SIG-M5 treated with dmso at 0.1 percent for 504 hours (cell line): Measurements from ENCODE around the gene TCF19.
A peak's percentile ranks its signal among the peaks of the same experiment; 100 is the strongest.
"Not testable (repeated sequence)": the region's sequence is repeated elsewhere in the genome, so short reads cannot be mapped to it uniquely, and the experiment has no call there.

Experiments used
- DNase-seq: peaks from one replicate; lab custom pipeline; 2025; ENCODE audit not compliant: unreplicated experiment; lab: John Stamatoyannopoulos, UW

Gene TCF19

DNA sequence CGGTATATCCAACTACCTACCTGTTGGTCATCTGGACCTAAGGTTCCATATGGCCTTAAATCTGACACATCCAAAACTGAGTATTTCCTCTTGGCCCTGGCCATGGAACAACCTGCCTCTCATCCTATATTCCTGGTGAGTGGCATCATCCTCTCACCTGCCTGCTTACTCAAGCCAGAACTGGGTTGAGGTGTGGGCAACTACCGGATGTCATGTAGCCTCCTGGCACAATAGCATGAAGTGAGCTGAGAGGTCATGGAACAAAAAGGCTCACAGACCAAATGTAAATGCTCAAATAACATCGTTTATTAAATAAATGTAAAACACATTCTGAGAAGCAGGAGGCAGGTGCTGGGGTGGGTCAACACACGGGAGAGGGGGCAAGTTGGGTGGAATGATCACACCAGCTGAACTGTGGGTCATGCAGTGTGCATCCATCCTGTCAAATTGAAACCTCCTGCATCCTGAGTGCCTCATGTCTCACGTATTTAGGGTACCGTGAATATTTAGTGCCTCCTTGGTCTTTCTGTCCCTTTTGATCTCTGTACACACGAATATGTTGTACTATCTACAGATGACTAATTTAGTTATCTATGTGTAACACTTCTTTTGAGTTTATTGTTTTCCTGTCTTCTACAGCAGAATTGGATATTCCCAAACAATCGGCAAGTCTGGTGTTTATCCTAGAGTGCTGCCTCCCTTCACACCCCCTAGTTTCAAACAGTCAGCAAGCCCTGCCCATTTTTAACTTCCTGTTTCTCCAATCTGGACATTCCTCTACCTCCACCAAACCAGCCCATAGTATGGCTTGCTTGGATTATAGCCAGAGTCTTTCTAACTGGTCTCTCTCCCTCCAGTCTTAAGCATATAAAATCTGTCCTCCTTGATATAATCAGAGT is 20.0 kb downstream of the TCF19 start:
- peak; percentile 5 for DNase-seq

DNA sequence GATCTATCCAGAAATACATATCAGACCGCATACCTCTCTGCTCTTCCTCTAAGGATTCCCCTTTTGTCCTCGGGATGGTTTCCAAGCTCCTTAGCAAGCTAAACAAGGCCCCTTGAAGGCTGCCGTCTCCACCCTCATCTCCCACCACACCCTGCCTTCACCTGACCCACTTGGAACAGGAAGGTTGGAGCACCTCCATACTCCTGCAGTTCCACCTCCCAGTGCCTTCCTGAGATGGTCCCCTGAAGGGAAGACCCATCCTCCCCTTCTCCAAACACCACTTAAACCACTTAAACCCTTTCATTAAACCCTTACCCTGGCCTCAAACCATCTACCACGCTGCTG is 20.6 kb downstream of the TCF19 start:
- no peak for DNase-seq

DNA sequence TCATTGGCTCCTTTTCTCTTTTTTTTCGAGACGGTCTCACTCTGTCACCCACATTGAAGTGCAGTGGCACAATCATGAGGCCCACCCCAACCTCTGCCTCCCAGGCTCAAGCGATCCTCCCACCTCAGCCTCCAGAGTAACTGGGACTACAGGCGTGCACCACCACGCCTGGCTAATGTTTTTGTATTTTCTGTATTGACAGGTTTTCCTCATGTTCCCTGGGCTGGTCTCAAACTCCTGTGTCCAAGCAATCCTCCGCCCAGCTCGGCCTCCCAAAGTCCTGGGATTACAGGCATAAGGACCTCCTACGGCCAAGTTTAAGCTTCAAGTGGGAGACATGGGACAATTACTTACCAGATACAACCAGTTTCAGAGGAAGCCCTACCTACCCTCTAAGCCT is 21.5 kb downstream of the TCF19 start:
- no peak for DNase-seq

DNA sequence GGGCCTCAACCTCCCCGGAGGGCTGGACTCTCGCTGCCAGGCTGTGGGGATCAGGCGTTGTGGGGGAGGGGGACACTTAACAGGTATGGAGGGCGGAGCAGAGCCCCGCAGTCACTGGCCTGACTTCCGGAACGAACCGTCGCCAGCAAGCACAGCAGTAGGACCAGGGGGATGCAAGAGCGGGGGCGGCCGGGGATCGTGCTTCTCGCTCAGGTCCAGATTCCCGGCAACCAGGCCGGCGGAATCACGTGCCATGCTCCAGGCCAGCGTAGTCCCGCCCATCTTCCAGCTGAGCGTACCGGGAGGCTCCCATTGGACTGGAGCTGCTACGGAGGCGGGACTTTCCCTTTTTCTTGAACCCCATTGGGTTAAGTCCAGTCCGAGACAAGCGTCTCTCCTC is 22.1 kb downstream of the TCF19 start:
- DNase-seq = no peak

DNA sequence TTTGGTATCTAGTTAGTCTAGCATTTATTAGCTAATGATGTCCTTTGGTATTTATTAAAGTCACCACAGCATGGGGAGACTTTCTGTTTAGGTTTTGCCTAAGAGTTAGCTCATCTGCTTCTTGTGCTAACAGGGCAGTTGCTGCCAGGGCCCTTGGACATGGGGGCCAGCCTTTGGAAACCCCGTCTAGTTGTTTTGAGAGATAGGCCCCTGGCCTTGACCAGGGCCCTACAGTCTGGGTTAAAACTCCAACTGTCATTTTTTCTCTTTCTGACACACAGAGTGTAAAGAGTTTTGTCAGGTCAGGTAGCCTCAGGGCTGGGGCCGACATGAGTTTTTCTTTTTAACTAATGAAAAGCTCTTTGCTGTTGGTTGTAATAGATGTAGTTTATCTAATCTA is 24.9 kb downstream of the TCF19 start:
- DNase-seq = not testable (repeated sequence)

DNA sequence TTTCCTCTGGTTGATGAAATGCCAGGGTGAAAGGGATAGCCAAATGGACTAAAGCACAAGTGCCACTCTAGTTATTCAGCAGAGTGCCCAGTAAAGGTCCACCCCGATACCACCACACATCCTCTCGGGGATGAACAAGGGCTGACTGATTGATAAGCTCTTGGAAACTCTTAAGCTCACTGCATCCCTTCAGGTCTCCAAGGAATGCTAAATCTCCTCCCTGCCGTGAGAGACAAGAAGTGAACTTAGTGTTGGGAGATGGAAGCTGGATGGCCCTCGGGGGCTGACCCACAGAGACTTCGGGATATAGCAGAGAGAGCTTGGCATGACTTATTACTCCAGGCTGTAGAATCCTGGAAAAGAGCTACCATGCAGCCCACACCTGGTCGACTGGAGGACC is 25.5 kb downstream of the TCF19 start:
- DNase-seq = not testable (repeated sequence)

DNA sequence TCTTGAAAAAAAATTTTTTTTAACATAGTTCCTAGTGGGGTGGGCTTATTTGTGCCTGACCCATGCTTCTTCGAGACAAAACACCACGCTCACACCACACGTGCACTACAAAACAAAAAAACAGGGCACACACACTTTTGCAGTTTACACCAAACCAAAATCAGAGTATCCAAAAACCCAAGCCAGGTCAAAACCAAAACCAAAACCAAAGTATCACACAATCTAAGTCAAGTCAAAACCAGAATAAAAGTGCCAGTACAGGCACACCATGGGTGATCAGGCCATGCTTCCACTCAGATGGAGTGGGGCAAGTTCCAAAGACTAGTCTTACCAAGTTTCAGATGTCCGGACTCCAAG is 27.3 kb downstream of the TCF19 start:
- not testable (repeated sequence) for DNase-seq

DNA sequence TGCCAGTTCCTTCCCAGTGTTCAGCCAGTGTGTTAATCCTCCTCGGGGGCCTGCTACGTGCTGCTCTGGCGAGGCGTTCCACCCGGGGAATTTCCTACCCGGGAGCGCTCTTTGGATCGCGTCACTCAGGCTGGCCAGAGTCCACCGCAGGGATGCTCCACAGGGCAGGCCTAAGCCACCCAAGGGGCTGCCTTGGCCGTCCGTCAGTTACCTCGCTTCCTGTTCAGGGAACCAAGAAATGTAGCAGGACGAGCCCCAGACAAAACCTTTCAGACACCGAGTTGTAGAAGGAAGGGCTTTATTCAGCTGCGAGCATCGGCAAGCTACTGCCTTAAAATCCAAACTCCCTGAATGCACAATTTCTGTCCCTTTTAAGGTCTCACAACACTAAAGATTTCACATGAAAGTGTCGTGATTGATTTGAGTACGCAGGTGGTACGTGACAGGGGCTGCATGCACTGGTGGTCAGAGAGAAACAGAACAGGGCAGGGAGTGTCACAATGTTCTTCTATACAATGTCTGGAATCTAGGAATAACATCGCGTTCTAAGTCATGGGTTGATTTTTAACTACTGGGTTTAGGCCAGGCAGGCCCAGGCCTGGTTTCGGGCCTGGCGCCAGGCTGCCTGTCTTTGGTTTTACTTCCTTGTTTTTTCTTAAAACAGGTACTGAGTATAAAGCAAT is 27.8 kb downstream of the TCF19 start:
- DNase-seq = no peak

DNA sequence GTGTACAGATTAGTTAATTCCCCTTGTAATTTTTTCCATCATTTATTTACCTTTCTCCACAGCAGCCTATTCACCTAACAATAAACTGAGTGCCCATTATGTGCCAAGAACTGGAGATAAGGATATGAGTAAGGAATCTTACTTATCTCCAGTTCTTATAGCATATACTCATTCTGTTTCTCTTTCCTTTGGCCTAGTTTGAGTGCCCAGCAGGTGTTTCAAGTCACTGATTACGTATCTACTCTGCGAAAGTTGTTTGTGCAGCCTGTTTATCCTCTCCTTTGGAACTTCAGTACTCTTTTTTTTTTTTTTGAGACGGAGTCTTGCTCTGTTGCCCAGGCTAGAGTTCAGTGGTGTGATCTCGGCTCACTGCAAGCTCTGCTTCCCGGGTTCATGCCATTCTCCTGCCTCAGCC is 29.4 kb downstream of the TCF19 start:
- DNase-seq = no peak

DNA sequence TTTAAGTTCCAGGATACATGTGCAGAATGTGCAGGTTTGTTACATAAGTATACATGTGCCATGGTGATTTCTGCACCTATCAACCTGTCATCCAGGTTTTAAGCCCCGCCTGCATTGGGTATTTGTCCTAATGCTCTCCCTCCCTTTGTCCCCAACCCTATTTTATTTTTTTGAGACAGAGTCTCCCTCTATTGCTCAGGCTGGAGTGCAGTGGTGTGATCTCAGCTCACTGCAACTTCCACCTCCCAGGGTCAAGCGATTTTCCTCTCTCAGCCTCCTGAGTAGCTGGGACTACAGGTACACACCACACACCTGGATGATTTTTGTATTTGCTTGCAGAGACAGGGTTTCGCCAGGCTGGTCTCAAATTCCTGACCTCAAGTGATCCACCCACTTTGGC is 30.8 kb downstream of the TCF19 start:
- not testable (repeated sequence) for DNase-seq

DNA sequence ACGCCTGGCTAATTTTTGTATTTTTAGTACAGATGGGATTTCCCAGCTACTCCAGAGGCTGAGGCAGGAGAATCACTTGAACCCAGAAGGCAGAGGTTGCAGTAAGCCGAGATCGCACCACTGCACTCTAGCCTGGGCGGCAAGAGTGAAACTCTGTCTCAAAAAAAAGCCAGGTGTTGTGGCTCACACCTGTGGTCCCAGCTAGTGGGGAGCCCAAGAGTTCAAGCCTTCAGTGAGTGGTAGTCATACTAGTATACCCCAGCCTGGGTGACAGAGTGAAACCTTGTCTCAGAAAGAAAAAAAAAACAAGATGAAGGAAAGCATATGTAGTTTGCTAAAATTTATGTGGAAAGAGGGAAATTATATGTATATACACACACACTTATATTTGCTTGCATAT is 32.1 kb downstream of the TCF19 start:
- no peak for DNase-seq

DNA sequence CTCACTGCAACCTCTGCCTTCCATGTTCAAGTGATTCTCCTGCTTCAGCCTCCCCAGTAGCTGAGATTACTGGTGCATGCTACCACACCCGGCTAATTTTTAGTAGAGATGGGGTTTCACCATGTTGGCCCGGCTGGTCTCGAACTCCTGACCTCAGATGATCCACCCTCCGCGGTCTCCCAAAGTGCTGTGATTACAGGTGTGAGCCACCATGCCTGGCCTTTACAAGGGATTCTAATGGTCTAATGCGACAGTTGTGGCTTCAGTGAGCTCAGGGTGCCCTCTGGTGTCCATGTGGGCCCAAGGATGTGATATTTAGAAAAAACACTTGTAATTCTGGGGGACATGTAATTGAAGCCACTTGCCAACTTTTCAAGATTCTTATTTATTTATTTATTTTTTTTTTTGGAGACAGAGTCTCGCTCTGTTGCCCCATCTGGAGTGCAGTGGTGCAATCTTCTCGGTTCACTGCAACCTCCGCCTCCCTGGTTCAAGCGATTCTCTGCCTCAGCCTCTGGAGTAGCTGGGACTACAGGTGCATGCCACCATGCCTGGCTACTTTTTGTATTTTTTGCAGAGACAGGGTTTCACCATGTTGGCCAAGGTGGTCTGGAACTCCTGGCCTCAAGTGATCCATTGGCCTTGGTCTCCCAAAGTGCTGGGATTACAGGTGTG is 34.2 kb downstream of the TCF19 start:
- DNase-seq = peak; percentile 40

DNA sequence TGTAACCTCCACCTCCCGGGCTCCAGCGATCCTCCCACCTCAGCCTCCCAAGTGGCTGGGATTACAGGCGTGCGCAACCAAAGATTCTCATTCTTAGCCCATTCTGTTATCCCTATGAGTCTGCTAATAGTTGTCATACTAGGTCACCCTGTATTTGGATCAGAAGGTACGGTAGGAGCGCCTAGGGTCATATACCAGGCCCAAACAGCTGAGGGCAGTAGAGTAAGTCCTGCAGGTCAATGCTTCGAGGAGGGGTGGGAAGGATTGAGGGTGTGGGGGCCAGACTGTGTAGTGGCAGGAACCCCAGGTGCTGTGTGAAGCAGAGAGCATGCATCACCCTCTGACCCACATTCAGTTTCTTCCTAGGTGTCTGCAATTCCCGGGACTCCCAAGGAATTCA is 34.8 kb downstream of the TCF19 start:
- DNase-seq = no peak

DNA sequence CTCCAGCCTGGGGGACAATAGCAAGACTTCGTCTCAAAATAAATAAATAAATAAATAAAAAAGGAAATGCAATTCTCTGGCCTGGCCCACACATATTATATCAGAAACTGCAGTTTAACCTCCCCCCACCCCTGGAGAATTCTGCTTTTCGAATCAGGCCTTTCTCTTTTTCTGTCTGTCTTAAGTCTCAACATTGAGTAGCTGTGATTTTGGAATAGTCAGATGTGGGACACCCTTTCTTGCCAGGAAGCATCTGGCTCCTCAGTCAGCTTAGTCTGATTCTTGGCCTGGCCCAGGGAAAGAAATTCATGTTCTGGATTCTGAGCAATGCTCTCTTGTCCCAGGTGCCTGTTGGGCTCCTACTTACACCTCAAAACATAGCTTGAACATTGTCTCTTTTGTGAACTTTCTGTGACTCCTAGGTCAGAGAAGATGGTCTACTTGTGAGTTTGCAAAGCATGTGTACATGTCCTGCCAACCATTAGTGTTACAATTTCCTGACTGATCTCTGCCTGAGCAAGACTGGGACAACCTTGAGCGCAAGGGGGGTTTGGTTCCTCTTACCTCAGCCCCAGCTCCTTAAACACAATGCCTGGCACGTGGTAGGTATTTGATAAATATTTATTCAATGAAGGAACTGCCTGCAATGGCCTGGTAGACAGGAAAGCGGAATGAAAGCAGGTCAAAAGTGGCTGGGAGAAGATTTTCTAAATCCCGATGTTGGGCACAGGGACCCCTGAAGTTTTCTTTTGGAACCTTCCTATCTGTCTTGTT is 35.9 kb downstream of the TCF19 start:
- no peak for DNase-seq

DNA sequence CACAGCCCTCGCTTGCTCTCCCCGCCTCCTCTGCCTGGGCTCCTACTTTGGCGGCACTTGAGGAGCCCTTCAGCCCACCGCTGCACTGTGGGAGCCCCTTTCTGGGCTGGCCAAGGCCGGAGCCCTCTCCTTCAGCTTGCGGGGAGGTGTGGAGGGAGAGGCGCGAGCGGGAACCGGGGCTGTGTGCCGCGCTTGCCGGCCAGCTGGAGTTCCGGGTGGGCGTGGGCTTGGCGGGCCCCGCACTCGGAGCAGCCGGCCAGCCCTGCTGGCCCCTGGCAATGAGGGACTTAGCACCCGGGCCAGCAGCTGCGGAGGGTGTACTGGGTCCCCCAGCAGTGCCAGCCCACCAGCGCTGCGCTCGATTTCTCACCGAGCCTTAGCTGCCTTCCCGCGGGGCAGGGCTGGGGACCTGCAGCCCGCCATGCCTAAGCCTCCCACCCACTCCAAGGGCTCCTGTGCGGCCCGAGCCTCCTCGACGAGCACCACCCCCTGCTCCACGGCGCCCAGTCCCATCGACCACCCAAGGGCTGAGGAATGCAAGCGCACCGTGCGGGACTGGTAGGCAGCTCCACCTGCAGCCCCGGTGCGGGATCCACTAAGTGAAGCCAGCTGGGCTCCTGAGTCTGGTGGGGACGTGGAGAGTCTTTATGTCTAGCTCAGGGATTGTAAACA is 37.1 kb downstream of the TCF19 start:
- DNase-seq = not testable (repeated sequence)

DNA sequence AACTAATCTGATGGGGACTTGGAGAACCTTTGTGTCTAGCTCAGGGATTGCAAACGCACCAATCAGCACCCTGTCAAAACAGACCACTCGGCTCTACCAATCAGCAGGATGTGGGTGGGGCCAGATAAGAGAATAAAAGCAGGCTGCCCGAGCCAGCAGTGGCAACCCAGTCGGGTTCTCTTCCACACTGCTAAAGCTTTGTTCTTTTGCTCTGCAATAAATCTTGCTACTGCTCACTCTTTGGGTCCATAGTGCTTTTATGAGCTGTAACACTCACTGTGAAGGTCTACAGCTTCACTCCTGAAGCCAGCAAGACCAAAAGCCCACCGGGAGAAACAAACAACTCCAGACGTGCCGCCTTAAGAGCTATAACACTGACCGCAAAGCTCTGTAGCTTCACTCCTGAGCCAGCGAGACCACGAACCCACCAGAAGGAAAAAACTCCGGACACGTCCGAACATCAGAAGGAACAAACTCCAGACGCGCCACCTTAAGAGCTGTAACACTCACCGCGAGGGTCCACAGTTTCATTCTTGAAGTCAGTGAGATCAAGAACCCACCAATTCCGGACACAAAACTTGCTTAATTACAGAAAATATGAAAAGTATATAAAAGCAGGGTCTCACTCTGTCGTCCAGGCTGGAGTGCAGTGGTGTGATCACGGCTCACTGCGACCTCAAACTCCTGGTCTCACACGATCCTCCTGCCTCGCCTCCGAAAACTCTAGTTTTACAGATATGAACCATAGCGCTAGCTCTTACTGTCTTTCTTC is 38.0 kb downstream of the TCF19 start:
- not testable (repeated sequence) for DNase-seq

DNA sequence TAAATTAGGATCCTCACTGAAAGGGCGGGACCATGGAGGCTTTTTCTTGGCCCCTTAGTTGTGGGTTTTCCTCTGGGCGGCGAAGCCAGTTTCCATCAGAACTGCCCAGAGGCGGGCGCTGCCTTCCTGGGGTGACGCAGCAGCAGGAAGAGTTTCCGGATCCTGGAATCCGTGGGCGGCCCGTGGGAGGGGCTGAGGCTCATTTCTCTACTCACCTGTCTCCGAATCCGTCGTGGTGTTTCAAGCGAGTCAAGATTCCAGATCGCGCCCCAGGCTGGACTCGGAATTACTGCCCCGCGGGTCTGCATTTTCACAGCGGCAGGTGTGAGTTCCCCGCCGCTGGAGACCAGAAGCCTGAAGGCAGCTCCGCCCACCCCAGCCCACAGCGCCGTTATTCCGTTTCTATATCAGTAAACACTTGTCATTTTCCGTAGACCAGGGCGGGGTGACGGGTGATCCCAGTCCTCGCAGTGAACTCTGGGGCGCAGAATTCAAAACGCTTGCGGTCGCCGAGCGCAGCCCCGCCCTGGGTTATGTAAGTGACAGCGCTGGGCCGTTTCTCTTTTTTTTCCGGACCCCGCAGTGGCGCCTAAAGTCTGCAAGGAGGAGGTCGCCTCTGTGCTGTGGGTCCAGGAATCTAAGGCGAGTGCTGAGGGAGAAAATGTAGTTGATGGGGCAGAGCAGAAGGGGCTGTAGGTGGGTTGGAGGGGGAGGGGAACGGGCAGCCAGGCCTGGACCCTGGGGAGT is 39.3 kb downstream of the TCF19 start:
- DNase-seq = peak; percentile 88

DNA sequence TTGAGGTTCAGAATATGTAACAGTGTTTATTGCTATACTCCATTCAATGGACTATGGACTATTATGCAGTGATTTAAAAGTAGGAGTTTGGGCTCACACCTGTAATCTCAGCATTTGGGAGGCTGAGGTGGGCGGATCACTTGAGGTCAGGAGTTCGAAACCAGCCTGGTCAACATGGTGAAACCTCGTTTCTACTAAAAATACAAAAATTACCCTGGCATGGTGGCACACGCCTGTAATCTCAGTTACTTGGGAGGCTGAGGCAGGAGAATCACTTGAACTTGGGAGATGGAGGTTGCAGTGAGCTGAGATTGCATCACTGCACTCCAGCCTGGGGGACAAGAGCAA is 40.7 kb downstream of the TCF19 start:
- not testable (repeated sequence) for DNase-seq
